Liver (tissue), 3 donors: Measurements from ENCODE around the gene IRGC.

Experiments
- ATF3 ChIP-seq: IDR thresholded peaks from 2 replicates; pipeline ENCODE4 v1.6.1; 2016; ENCODE audit warnings: antibody characterized with exemption
- CTCF ChIP-seq: fragments of 150-350 bp; IDR thresholded peaks from 2 replicates; pipeline ENCODE4 v1.5.1; 2017; ENCODE audit warnings: improper control_type of control experiment, low read depth, low read length; ENCODE audit not compliant: missing input control
- EGR1 ChIP-seq, 2 donors: IDR thresholded peaks; 2 replicates each; pipeline ENCODE4 v1.6.1; 2016 to 2018; ENCODE audit warnings: antibody characterized with exemption in 2 of 2, low read depth in 2 of 2
- RAD21 ChIP-seq, 2 donors: IDR thresholded peaks; 2 replicates each; pipeline ENCODE4 v1.6.1; 2016; ENCODE audit warnings: antibody characterized with exemption in 2 of 2, mild to moderate bottlenecking in 2 of 2
- SP1 ChIP-seq: IDR thresholded peaks from 2 replicates; pipeline ENCODE4 v1.6.1; 2018; ENCODE audit warnings: antibody characterized with exemption, mild to moderate bottlenecking
- TAF1 ChIP-seq: conservative IDR thresholded peaks from 2 replicates; pipeline ENCODE4 v1.6.1; 2016; ENCODE audit warnings: antibody characterized with exemption, mild to moderate bottlenecking
- ZBTB33 ChIP-seq: IDR thresholded peaks from 2 replicates; pipeline ENCODE4 v1.6.1; 2016; ENCODE audit warnings: antibody characterized with exemption
- TF ChIP-seq, protein P1 (sequence below): IDR thresholded peaks from 2 replicates; pipeline ENCODE4 v1.6.1; 2016; ENCODE audit warnings: antibody characterized with exemption
- donor health status: healthy.
- donor health status: healthy.

GRCh38 chr19:43748205-43748594, 32.3 kb downstream of the IRGC start:
- TF ChIP-seq CTCF, result no peak
- no peak for TF ChIP-seq TAF1
- no peak for TF ChIP-seq EGR1 (IDR thresholded peaks at IDR 0.05; ENCODE audit: low read depth in 2 of 2)
- TF ChIP-seq ZBTB33, result no peak
- no peak for TF ChIP-seq SP1
- TF ChIP-seq, protein P1, sequence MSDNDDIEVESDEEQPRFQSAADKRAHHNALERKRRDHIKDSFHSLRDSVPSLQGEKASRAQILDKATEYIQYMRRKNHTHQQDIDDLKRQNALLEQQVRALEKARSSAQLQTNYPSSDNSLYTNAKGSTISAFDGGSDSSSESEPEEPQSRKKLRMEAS, result no peak
- no peak for TF ChIP-seq RAD21 (IDR thresholded peaks at IDR 0.05)
- no peak for TF ChIP-seq ATF3
